HEK293 (cell line): ENCODE measurements around the gene MRPL51.

Experiments used
- CTCF ChIA-PET: fragments of 350-600 bp; formaldehyde crosslinking; extraction: SDS; loops from one replicate; lab custom pipeline; 2021; ENCODE audit warnings: antibody characterized with exemption; lab: Yijun Ruan, JAX
- POLR2A ChIA-PET: fragments of 300-600 bp; formaldehyde crosslinking; extraction: SDS; loops from one replicate; lab custom pipeline; 2020; ENCODE audit warnings: antibody characterized with exemption, inconsistent platforms; lab: Yijun Ruan, JAX
- H3K27ac ChIP-seq: fragments of 200-500 bp; sonication (Bioruptor generic); 2 replicates; pipeline ENCODE4 v1.5.1; 2014; ENCODE audit warnings: low read depth, low read length, control low read depth, inconsistent platforms; ENCODE audit errors: extremely low read depth
- H3K36me3 ChIP-seq, 2 experiments: fragments of 200-500 bp in 1 of 2; sonication (Bioruptor generic) in 1 of 2; 1 replicate in 1 of 2; 2 replicates in 1 of 2; pipeline ENCODE4 v1.5.1; 2014 to 2017; ENCODE audit warnings: inconsistent platforms in 2 of 2, low read length in 2 of 2; ENCODE audit not compliant: control insufficient read depth in 2 of 2, insufficient read depth in 1 of 2
- H3K4me1 ChIP-seq: fragments of 200-500 bp; sonication (Bioruptor generic); 2 replicates; pipeline ENCODE4 v1.5.1; 2014; ENCODE audit warnings: mild to moderate bottlenecking, low read length, inconsistent platforms; ENCODE audit not compliant: control insufficient read depth, insufficient read depth
- H3K4me3 ChIP-seq: 2 replicates; pipeline ENCODE4 v1.5.1; 2011; ENCODE audit warnings: low read depth, mild to moderate bottlenecking, control low read depth, low read length, moderate library complexity
- H3K9me3 ChIP-seq: fragments of 200-500 bp; sonication (Bioruptor generic); 2 replicates; pipeline ENCODE4 v1.5.1; 2014; ENCODE audit warnings: low read depth, low read length, inconsistent platforms; ENCODE audit not compliant: control insufficient read depth, insufficient read depth
- MZF1 ChIP-seq: fragments of 450-650 bp; formaldehyde crosslinking; IDR thresholded peaks from 2 replicates; pipeline ENCODE4 v1.5.1; 2017; ENCODE audit warnings: missing biosample characterization, missing genetic modification characterization, borderline replicate concordance
- PATZ1 ChIP-seq: fragments of 450-650 bp; formaldehyde crosslinking; IDR thresholded peaks from 2 replicates; pipeline ENCODE4 v1.5.1; 2016; ENCODE audit warnings: missing biosample characterization, missing genetic modification characterization
- PRDM10 ChIP-seq: fragments of 450-650 bp; formaldehyde crosslinking; IDR thresholded peaks from 2 replicates; pipeline ENCODE4 v1.5.1; 2016; ENCODE audit warnings: missing biosample characterization, missing genetic modification characterization
- WT1 ChIP-seq: fragments of 450-650 bp; formaldehyde crosslinking; IDR thresholded peaks from 2 replicates; pipeline ENCODE4 v1.5.1; 2016; ENCODE audit warnings: missing biosample characterization, missing genetic modification characterization
- ZBTB17 ChIP-seq: fragments of 450-650 bp; formaldehyde crosslinking; IDR thresholded peaks from 2 replicates; pipeline ENCODE4 v1.5.1; 2016; ENCODE audit warnings: missing biosample characterization, missing genetic modification characterization
- ZBTB20 ChIP-seq: fragments of 450-650 bp; formaldehyde crosslinking; IDR thresholded peaks from 2 replicates; pipeline ENCODE4 v1.5.1; 2016; ENCODE audit warnings: missing biosample characterization, missing genetic modification characterization
- ZBTB26 ChIP-seq: fragments of 450-650 bp; formaldehyde crosslinking; optimal IDR thresholded peaks from 2 replicates; pipeline ENCODE3; 2016; ENCODE audit warnings: missing biosample characterization, mild to moderate bottlenecking, missing genetic modification characterization
- ZBTB48 ChIP-seq: fragments of 450-650 bp; formaldehyde crosslinking; IDR thresholded peaks from 2 replicates; pipeline ENCODE4 v1.5.1; 2016; ENCODE audit warnings: missing biosample characterization, missing genetic modification characterization
- ZBTB7A ChIP-seq: fragments of 450-650 bp; formaldehyde crosslinking; IDR thresholded peaks from 2 replicates; pipeline ENCODE4 v1.5.1; 2016; ENCODE audit warnings: low read depth, missing biosample characterization, missing genetic modification characterization
- ZNF114 ChIP-seq: fragments of 450-650 bp; formaldehyde crosslinking; IDR thresholded peaks from 2 replicates; pipeline ENCODE4 v1.5.0; 2017; ENCODE audit warnings: missing biosample characterization, missing genetic modification characterization
- ZNF148 ChIP-seq: fragments of 450-650 bp; formaldehyde crosslinking; IDR thresholded peaks from 2 replicates; pipeline ENCODE4 v1.5.0; 2017; ENCODE audit warnings: missing biosample characterization, missing genetic modification characterization, borderline replicate concordance
- ZNF24 ChIP-seq: fragments of 450-650 bp; formaldehyde crosslinking; IDR thresholded peaks from 2 replicates; pipeline ENCODE4 v1.5.1; 2016; ENCODE audit warnings: missing biosample characterization, missing genetic modification characterization
- ZNF302 ChIP-seq: fragments of 450-650 bp; formaldehyde crosslinking; IDR thresholded peaks from 2 replicates; pipeline ENCODE4 v1.5.1; 2016; ENCODE audit warnings: missing biosample characterization, missing genetic modification characterization, low read depth
- ZNF398 ChIP-seq: fragments of 450-650 bp; formaldehyde crosslinking; IDR thresholded peaks from 2 replicates; pipeline ENCODE4 v1.5.1; 2017; ENCODE audit warnings: missing biosample characterization, missing genetic modification characterization
- ZNF629 ChIP-seq: fragments of 450-650 bp; formaldehyde crosslinking; IDR thresholded peaks from 2 replicates; pipeline ENCODE4 v1.5.1; 2017; ENCODE audit warnings: missing biosample characterization, missing genetic modification characterization
- ZNF654 ChIP-seq: fragments of 450-650 bp; formaldehyde crosslinking; IDR thresholded peaks from 2 replicates; pipeline ENCODE4 v1.5.1; 2016; ENCODE audit warnings: low read depth, missing biosample characterization, missing genetic modification characterization
- ZNF658 ChIP-seq: fragments of 450-650 bp; formaldehyde crosslinking; IDR thresholded peaks from 2 replicates; pipeline ENCODE4; 2016; ENCODE audit warnings: missing biosample characterization, missing genetic modification characterization
- ZNF701 ChIP-seq: fragments of 450-650 bp; formaldehyde crosslinking; IDR thresholded peaks from 2 replicates; pipeline ENCODE4 v1.5.1; 2016; ENCODE audit warnings: missing biosample characterization, missing genetic modification characterization
- ZNF776 ChIP-seq: fragments of 450-650 bp; formaldehyde crosslinking; IDR thresholded peaks from 2 replicates; pipeline ENCODE4 v1.5.0; 2017; ENCODE audit warnings: missing biosample characterization, missing genetic modification characterization, borderline replicate concordance
- ZNF777 ChIP-seq: fragments of 450-650 bp; formaldehyde crosslinking; IDR thresholded peaks from 2 replicates; pipeline ENCODE4 v1.5.1; 2017; ENCODE audit warnings: missing biosample characterization, missing genetic modification characterization, borderline replicate concordance

The MRPL51 gene

GRCh38 chr12:6470375-6471163, 22.5 kb downstream of the MRPL51 start, which contains the start of gene VAMP1 (continued):
- peak; percentile 62; the same call in 1 of the 2 replicates for TF ChIP-seq PRDM10 (tag by site-specific recombination)

GRCh38 chr12:6469609-6470374, 23.3 kb downstream of the MRPL51 start:
- Histone ChIP-seq H3K36me3 (peaks cover 2 to 20% of the 10 kb centered on the region in 2 experiments), H3K4me3 (peak overlapping the region; percentile 81), H3K9me3 (no peaks in the 10 kb centered on the region), H3K4me1 (peaks cover 2% of the 10 kb centered on the region; the same call in 1 of the 2 replicates), H3K27ac (peak overlapping the region; percentile 35; the same call in 1 of the 2 replicates)
- ChIA-PET CTCF (interaction anchor here (0.6 to 2.2 kb wide), 7 partner anchors 14 to 297 kb away, joined by 3 to 11 read pairs (median 4); no protein-coding TSS in a partner anchor), POLR2A (interaction anchor here (0.5 to 3.5 kb wide), 38 partner anchors 10 to 274 kb away, joined by 3 to 74 read pairs (median 6); partner anchors contain the start of genes GAPDH, MRPL51, PLEKHG6 and TAPBPL)
- no peak for TF ChIP-seq WT1 (tag by site-specific recombination)
- 0 out of 2 replicates have a peak, but pooled peaks have one; percentile 43 for TF ChIP-seq ZBTB48 (tag by site-specific recombination)
- no peak for TF ChIP-seq ZNF654 (tag by site-specific recombination)
- TF ChIP-seq ZNF24 (tag by site-specific recombination) = no peak
- TF ChIP-seq ZBTB17 (tag by site-specific recombination) = no peak
- TF ChIP-seq MZF1 (tag by site-specific recombination) = no peak
- 0 out of 2 replicates have a peak, but pooled peaks have one; percentile 31 for TF ChIP-seq ZNF777 (tag by site-specific recombination)
- TF ChIP-seq ZNF398 (tag by site-specific recombination) = 0 out of 2 replicates have a peak, but pooled peaks have one; percentile 43
- TF ChIP-seq ZNF114 = no peak
- TF ChIP-seq ZBTB7A (tag by site-specific recombination) = no peak
- TF ChIP-seq PATZ1 (tag by site-specific recombination) = peak; percentile 71; the same call in 1 of the 2 replicates
- TF ChIP-seq ZNF776 = no peak
- no peak for TF ChIP-seq ZNF701 (tag by site-specific recombination)
- no peak for TF ChIP-seq ZNF302 (tag by site-specific recombination)
- TF ChIP-seq ZBTB26 (tag by site-specific recombination) = no peak
- TF ChIP-seq ZNF148 (tag by site-specific recombination) = no peak
- no peak for TF ChIP-seq ZBTB20
- TF ChIP-seq ZNF629 (tag by site-specific recombination) = no peak
- TF ChIP-seq ZNF658 = no peak
